ENCODE data around the gene SPOCK1.

The SPOCK1 gene

DNA sequence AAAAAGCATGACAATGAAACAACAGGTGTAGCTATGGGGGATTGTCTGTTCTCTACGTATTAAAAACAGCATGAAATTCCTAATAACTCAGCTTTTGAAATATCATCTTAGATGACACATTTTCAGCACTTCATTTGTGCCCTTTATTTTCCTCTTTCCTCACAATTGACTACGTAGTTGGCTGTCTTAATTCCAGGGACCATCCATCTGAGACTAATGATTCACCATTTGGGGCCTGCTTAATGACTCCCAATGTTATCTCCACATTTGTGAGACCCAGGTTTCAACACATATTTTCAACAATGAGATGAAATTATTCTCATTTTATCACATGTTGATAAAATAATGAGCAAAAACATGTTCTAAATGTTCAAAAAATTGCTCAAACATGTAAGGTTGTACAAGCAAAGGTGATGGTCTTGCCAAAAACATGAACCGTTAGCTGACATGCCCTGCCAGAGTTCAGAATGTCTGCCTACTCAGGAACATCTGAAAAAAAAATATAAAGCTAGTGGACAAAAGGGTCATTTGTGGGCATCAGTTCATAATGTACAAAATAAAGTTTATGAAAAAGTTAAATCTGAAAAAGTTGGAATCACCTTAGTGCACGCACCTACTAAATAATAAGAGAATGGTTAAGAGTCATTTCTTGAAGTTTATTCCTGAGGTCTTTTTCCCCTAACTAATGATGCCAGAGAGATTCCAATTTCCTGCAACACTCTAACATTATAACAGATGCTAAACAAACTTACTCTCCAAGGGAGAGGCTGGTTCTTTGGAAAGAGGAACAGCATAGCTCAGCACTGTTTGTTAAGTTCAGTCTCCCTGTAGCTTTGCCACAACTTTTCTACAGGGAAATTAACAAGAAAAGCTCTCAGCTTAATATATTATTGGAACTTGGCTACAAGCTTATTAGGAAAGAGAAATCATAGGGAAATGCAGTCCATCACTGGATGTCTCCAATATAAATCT, 275.5 kb downstream of the SPOCK1 start:
- no peak for DNase-seq (ENCODE audit: low read depth in 2 of 2)

DNA sequence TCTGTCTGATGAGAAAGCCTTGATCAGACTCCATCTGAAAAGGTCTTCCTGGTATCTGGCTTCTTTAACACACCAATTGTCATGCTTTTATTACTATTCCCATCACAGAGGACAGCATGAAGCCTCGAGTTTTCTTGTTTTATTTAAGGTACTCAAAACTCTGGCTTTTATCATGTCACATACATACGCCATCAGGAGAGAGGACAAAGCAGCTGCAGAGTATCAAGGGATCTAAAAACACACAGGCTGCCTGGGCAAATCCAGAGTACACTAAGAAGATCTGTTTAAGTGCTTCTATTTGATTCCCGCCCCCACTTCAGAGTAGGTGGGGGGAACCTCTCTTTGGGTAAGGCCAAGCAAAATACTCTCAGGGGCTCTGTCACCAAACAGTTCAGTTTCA, 277.2 kb downstream of the SPOCK1 start:
- no peak for DNase-seq (ENCODE audit: low read depth in 2 of 2)

DNA sequence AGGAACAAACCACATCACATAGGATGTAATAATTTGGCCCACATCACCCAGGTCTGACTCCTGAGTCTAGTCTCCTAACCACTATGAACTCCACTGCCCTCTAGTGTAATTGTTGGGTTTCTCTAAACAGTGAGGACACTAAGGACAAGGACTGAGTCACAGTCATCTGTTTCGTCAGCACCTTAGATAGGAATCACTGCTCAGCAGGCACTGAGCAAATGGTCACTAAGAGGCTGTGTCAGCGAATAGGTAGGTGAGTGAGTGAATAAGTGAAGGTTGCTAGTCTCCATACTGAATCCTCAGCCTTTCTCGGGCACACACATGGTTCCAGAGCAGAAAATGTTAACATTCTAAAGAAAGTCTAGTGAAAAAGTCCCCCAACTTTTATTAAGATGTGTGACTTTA, 278.6 kb downstream of the SPOCK1 start:
- DNase-seq (ENCODE audit: low read depth in 2 of 2), result no peak

DNA sequence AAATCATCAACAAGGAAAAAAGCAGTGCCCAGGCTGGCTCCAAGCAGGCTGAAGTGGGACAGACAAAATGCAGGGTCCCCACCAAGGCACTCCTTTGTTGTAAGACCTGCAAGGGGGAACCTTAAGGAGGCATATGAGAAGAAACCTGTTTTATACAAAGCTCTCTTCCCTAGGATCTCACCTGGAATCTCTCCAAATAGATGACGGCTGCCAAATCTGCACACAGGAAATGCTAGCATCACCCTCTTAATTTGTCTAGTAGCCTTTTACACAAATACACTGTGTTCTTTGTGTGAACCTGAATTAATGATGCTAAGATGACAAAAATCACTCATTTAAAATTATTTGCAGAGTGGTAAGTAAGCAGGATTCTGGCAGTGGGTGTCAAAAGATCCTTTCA, 280.2 kb downstream of the SPOCK1 start:
- no peak for DNase-seq (ENCODE audit: low read depth in 2 of 2)

DNA sequence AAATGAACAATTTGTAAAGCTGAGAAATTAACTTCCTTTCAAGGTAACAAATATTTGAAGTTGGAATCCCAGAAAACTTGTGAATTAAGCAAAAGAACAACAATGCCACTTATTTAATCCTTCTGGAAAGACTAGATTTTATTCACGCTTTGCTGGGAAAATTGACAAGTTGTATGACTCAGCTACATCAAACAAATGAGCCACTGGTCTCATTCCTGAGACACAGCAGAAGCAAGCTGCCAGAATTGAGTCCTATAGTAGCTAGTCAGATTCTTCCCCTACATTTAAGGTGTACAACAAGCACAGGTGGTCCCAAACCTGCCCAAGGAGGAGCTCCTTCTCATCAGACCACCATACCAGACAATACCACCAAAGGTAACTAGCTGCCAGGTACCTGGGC, 280.7 kb downstream of the SPOCK1 start:
- no peak for DNase-seq (ENCODE audit: low read depth in 2 of 2)

DNA sequence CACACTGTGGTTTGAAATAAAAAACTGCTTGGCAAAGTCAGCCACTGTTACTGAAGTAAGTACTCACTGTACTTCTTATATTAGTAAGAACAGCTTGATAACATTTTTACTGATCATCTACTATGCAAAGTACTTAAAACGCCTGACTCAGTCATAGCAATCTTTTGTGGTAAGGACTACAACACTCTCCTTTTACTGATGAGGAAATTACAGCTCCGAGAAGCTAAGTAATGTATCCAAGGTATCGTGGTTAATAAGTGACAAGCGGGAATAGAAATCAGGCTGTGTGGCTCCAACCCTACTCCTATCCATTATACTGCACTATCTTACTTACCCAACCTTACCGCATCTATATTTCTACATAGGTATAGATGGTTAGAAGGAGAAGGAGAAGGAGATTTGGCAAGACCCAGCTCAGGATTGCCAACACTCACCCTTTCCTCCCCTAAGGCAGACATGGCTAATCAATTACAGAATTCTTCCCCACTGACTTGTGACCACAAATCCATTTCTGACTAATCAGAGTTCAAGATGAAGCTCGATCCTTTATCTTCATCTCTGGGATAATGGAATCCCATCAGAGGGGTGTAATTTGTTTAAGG, 281.4 kb downstream of the SPOCK1 start:
- no peak for DNase-seq (ENCODE audit: low read depth in 2 of 2)

DNA sequence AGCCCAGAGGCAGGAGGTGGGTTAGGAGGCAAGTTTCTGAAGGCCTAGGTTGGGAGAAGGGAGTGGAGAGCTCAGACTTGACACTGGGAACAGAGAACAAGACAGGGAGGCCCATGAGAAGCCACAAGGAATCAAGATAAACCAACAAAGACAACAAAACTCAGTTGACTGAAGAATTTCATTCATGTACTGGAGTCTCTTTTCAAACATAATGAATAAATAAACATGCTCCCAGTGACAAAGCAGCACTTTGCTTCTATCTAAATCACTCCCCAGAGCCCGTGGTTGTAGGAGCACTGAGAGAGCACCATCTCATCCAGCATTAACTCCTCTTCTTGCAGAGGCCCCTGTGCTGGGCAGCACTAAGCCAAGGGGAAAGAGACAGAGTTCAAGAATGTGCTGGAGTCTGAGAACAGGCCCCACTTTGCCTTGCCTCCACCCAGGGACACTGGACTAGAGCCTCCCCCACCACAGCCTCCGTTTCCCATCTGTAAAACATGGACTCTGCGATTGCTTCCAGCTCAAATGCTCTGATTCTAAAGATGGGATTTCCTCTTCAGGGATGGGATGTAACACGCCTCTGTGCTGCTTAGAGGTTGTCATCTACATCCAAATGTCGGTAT, 282.0 kb downstream of the SPOCK1 start:
- DNase-seq (ENCODE audit: low read depth in 2 of 2), result no peak

DNA sequence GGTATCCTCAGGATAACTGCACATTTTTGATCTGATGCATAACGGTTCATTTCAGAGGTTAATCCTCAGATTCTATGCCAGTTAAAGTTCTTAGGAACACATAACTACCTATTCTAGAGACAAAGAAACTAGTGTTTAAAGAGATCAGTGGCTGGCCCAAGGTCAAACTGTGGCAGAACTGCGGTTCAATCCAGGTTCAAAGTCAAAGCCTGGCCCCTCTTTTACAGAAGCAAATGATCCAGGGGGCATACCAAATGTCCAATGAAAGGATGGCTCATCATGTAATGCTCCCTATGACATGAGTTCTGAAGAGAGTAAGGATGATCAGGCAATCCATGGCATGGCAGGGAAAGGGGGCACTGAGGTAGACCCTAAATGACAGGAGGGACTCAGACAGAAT, 283.3 kb downstream of the SPOCK1 start:
- DNase-seq (ENCODE audit: low read depth in 2 of 2), result no peak

DNA sequence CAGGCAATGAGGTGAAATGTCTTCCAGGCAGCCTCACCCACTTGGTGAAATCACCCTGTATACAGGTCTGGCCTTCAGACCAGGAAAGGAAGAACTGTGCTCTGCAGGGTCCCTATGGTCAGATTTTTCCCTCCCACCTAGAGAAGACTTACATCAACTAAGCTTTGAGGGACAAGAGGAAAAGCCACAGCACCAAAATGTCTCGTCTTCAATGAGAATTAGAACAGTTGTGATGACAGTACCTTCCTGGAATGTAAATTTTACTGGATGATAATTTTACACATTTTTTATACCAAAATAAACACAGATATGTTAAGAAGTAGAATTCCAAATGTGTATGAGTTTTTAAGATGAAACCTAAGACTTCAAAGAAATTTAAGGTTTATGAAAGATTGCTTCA, 283.9 kb downstream of the SPOCK1 start:
- DNase-seq (ENCODE audit: low read depth in 2 of 2), result no peak

DNA sequence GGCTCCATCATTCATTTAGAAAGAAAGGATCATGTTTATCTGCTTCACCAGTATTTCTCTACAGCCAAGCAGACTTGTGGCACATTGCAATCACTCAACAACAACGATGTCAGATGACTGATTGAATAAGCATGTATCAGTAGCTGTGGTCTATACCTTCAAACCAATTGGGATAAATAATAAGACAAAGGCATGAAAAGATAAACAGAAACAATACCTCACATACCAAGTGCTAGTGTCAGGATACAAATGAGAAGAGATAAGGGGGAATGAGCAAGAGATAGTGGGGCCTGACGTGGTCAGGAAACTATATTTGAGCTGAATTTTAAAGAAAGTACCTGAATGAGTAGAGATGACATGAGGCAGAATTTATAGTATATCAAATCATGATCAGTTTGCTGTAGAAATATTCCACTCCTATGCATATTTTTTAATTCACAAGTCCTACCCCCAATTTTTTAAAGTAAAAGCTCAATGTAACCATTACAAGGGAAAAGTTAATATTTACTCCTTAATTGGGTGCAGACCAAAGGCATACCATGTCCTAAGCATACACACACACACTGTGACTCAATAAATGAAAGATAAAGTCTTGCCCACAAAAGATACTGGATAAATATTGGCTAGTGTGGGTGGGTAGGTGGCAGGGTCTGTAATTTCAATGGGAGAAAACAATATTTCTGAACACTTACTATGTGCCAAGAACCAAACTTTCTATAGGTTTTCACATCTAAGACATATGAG, 284.5 kb downstream of the SPOCK1 start:
- no peak for DNase-seq (ENCODE audit: low read depth in 2 of 2)

DNA sequence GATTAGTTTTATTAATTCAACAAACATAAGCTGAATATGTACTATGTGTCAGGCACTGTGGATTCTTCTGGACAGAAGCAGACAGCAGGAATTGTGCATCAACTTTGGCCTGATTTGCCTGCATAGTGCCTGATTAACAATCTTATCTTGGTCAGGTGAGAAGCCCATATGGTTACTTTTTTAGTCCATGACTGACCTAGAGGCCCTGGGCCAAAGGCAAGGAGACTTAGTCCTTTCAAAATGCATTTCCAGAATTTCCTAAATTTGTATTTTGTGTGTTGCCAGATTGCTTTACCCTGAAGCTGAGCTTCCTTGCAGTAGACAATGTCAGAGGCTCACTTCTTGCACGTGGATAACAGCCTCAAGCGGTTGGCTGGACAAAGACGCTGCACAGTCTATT, 286.7 kb downstream of the SPOCK1 start:
- DNase-seq (ENCODE audit: low read depth in 2 of 2), result no peak

DNA sequence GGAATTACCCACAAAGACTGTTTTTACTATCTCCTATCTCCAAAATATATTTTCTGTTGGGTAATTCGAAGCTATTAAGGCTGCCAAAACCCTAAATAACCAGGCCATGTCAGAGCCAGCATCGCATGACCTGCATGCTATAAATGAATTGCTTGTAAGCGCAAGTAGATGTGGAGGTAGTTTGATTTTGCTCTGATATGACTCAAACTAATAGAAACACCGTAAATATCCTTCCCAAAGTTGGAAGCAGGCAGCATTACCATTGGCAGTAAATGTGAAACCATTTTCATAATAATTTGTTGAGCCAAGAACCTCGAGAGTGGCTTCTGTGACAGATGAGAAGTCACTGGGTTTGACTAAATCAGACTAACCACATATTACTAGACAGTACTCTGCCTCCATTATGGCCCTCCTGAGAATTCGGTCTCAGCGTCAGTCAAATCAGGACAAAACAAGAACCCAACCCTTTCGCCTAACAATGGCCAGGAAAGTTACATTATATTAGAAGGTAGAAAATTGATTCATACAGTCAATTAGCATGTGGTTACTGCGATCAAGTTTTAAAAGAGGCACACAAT, 289.8 kb downstream of the SPOCK1 start:
- no peak for DNase-seq (ENCODE audit: low read depth in 2 of 2)

DNA sequence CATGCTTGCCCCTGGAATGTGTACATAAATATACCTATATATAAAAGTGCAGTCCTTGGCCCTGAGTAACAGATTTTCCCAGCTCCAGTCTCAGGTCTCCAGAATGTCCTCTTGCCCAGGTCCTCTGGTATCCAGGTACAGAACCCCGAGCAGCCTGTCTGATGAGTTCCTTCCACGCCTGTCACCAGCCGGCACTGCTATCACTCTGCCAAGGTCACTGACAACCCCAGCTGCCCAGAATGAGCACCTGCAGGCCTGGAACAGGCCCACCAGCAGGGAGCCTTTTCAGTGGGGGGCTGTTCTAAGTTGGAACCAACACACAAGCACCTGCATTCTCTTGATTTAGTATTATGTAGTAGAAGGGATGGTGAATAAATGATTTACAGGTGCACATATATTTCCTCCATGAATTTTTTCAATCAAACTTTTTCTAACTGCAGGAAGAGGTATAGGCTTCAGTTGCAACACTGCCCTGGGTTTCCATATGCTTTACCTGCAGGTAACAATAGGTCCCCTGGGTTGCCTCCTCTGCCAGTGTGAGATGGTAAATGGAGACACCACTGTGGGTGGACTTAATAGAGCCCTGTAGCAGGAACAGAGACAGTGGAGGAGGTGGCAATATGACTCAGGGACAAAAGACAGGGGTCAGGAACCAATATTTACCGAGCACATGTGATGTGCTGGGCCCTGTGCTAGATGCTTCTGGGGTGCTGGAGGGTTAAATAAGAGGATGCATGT, 291.9 kb downstream of the SPOCK1 start:
- DNase-seq (ENCODE audit: low read depth in 2 of 2), result no peak

DNA sequence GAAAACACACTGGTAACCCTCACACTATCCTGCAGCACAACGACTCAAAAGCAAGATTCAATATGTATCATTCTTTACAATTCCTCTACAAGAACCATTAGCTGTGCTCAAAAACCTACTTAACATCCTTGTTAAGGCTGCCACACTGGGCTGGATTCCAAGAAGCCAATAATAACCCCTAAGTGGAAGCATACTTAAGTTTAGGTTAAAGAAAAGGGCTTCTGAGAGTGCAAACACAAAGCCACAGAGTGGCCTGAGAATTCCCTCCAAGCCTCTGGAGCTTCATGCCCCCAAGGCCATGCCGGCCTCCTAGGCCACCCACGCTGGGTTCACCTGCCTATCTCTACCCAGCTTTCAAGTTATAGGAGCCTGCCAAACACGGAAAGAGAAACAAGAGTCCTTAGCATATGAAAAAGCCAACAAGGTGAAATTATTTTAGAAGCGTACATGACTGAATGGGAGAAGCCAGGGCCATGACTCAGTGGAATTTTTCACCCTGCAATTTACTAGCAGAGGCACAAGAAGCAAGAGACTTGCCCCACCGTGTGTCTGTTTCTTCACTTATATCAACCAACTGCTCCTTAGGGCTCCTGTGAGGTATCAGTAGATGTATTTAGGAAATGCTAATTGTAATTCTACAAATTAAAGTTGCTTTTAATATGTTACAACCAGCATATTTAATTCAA, 293.0 kb downstream of the SPOCK1 start:
- no peak for DNase-seq (ENCODE audit: low read depth in 2 of 2)

DNA sequence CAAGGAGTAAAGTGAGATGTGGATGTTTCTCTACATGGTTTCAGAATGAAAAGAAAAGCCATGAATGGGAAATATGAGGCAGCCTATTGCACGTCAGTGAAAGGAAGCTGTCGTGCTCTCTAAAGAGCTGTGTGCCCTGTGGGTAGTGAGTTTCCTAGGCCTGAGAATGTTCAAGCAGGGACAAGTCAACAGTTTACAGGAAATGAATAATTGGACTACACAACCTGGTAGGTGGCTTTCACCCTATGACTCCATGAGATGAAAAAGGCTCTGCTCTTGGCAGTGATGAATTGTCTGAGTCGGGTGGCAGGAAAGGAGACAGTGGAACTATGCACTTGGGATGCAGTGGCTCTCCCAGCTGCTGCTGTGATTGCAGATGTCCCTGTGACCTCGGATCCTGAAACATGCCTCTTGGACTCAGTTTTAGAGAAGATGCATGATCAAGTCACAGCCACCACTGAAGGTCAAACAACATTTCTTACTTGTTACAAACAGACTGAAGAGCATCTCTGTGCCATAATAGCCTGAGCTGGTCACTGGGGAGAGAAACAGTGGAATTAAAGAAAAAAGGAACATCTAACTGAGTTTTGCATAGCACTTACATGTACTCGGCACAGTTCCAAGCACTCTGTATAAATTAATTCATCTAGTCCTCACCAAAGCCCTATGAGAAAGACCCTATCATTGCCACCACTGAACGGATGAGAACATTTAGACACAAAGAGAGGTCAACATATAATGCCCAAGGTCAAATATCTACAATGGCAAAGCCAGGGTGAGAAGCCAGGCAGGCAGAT, 293.7 kb downstream of the SPOCK1 start:
- no peak for DNase-seq (ENCODE audit: low read depth in 2 of 2)

DNA sequence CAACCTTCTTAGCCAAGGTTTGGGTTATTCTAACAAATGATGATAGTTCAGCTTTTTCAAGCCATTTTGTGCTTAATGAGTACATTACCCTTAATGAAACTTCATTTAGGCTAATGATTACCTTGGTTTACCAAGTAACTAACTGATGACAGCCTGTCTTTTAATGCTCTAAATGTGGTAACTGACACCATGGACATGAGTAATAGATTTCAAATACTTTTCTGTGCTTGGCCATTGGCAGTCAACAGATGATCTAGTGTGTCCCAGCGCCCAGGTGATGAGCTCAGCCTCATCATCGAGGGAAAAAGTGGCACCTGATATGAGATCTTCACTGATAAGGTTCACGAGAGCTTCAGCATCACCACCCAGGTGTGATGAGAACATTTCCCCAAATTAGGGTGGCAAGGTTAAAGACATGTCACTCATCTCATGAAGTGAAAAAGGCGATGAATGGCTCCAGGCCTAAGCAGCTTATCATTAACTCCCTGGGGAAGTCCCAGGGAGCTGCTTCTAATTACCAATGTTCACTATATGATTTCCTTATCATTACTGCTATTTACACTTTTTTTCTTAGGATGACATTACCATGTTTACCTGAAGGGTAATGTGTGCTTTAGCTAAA, 296.0 kb downstream of the SPOCK1 start:
- no peak for DNase-seq (ENCODE audit: low read depth in 2 of 2)

DNA sequence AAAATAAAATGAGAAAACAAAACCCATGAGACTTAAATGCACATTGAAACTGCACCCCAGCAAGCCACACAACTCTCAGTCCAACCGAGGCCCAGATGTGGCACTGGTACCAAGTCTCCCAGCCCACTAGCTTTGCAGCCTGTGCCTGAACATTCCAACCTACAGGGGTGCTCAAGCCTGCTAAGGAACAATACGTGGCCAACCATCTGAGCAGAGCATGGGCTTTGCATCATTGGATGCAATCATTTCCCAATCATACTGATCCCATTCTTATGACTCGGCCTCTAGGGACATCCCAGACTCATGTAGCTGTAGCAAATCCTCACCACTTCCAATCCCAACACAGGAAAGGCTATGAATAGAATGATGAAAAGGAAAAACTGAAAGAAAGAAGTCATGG, 297.2 kb downstream of the SPOCK1 start:
- no peak for DNase-seq (ENCODE audit: low read depth in 2 of 2)

DNA sequence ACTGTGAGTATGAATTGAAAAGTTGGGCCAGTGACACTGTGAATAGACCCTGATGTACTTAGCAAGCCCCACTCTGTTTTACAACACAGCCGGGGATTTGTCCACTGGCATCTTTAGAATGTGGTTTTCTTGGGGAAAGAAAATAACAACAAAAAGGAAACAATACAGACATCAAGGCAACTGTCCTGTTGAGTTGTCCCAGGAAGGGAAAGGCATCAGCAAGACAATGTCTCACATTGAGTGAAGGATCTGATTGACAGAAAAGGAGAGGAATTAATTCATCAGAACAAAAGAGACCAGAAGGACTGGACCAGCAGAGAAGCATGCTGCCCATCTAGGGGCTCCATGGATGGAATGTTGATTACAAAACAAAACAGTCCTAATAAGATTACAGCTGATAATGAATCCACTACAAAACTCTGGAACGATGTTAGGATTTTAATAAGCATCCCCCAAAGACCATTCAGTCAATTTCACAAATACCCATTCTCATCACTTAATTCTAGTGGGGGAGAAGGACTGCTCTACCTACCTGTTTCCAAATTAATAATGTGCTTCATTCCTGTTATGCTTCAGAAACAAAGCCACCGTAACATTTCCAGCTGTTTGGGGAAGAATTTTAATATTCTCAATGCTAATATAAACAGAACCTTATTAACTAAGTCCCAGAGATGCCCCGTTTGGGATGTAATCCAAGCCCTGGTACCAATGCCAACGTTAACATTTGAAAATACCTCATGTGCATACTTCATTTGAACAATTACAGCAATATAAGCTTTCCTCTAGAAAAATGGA, 298.0 kb downstream of the SPOCK1 start:
- no peak for DNase-seq (ENCODE audit: low read depth in 2 of 2)
